ENCODE data around the gene HAND1. TPM values are rescaled to one million over a fixed set of nuclear protein-coding genes. Genes with fewer than 3 reads are reported as not detected.
"Not testable (repeated sequence)": the region's sequence is repeated elsewhere in the genome, so short reads cannot be mapped to it uniquely, and the experiment has no call there.

HAND1 gene
- total RNA-seq: not detected

- Mint-ChIP-seq H3K4me3 (peak within 1 kb of the TSS; percentile 57), H3K9me3 (no peaks in the 10 kb centered on the region), H3K4me1 (peaks cover 19% of the 10 kb centered on the region), H3K27me3 (peaks cover 74% of the 10 kb centered on the region), H3K27ac (no peak within 1 kb of the TSS), H3K36me3 (ENCODE audit: low read depth) (peaks cover 6% of the 10 kb centered on the region)
- ATAC-seq (replicated peaks): no peak
Measured at GRCh38 chr5:154478224-154478565, at the start of gene HAND1. Gene HAND1 (minus strand): TSS chr5:154478227. CDS start chr5:154478008, 219 bp downstream.

- Mint-ChIP-seq H3K9me3 (no peaks in the 10 kb centered on the region), H3K4me3 (no peak overlapping the region), H3K36me3 (ENCODE audit: low read depth) (no peaks in the 10 kb centered on the region), H3K27me3 (peaks cover 40% of the 10 kb centered on the region), H3K4me1 (no peaks in the 10 kb centered on the region), H3K27ac (no peak overlapping the region)
- ATAC-seq (replicated peaks): no peak
Measured at GRCh38 chr5:154526231-154527226, 48.5 kb upstream of the HAND1 start.

- Mint-ChIP-seq H3K9me3 (no peaks in the 10 kb centered on the region), H3K4me1 (no peaks in the 10 kb centered on the region), H3K4me3 (no peak overlapping the region), H3K36me3 (ENCODE audit: low read depth) (no peaks in the 10 kb centered on the region), H3K27ac (no peak overlapping the region), H3K27me3 (peaks cover 47% of the 10 kb centered on the region)
- ATAC-seq (replicated peaks): no peak
Measured at GRCh38 chr5:154524859-154525258, 46.8 kb upstream of the HAND1 start.

- Mint-ChIP-seq H3K27me3 (peaks cover 51% of the 10 kb centered on the region), H3K9me3 (no peaks in the 10 kb centered on the region), H3K27ac (no peak overlapping the region), H3K4me1 (no peaks in the 10 kb centered on the region), H3K4me3 (no peak overlapping the region), H3K36me3 (ENCODE audit: low read depth) (no peaks in the 10 kb centered on the region)
- ATAC-seq (replicated peaks): no peak
Measured at GRCh38 chr5:154524181-154524580, 46.2 kb upstream of the HAND1 start.

GRCh38 chr5:154523709-154524108 is 45.7 kb upstream of the HAND1 start:
- peaks cover 50% of the 10 kb centered on the region for H3K27me3 Mint-ChIP-seq
- no peaks in the 10 kb centered on the region for H3K9me3 Mint-ChIP-seq
- no peak overlapping the region for H3K4me3 Mint-ChIP-seq
- ATAC-seq (replicated peaks): no peak
- H3K36me3 Mint-ChIP-seq (ENCODE audit: low read depth): no peaks in the 10 kb centered on the region
- no peaks in the 10 kb centered on the region for H3K4me1 Mint-ChIP-seq
- no peak overlapping the region for H3K27ac Mint-ChIP-seq

- ATAC-seq (replicated peaks): no peak
- no peaks in the 10 kb centered on the region for H3K36me3 Mint-ChIP-seq (ENCODE audit: low read depth)
- no peaks in the 10 kb centered on the region for H3K4me1 Mint-ChIP-seq
- no peak overlapping the region for H3K4me3 Mint-ChIP-seq
- no peak overlapping the region for H3K27ac Mint-ChIP-seq
- no peaks in the 10 kb centered on the region for H3K9me3 Mint-ChIP-seq
- H3K27me3 Mint-ChIP-seq: peaks cover 46% of the 10 kb centered on the region
Measured at GRCh38 chr5:154523104-154523503, 45.1 kb upstream of the HAND1 start.

GRCh38 chr5:154522284-154522683 is 44.3 kb upstream of the HAND1 start:
- H3K4me3 Mint-ChIP-seq: no peak overlapping the region
- no peaks in the 10 kb centered on the region for H3K4me1 Mint-ChIP-seq
- H3K27me3 Mint-ChIP-seq: peaks cover 40% of the 10 kb centered on the region
- no peaks in the 10 kb centered on the region for H3K9me3 Mint-ChIP-seq
- H3K27ac Mint-ChIP-seq: no peak overlapping the region
- no peak for ATAC-seq (replicated peaks)
- H3K36me3 Mint-ChIP-seq (ENCODE audit: low read depth): no peaks in the 10 kb centered on the region

GRCh38 chr5:154521756-154522155 is 43.7 kb upstream of the HAND1 start:
- no peak for ATAC-seq (replicated peaks)
- H3K27me3 Mint-ChIP-seq: peaks cover 39% of the 10 kb centered on the region
- H3K27ac Mint-ChIP-seq: no peak overlapping the region
- no peaks in the 10 kb centered on the region for H3K36me3 Mint-ChIP-seq (ENCODE audit: low read depth)
- no peaks in the 10 kb centered on the region for H3K4me1 Mint-ChIP-seq
- H3K4me3 Mint-ChIP-seq: no peak overlapping the region
- H3K9me3 Mint-ChIP-seq: no peaks in the 10 kb centered on the region

- Mint-ChIP-seq H3K27me3 (peaks cover 32% of the 10 kb centered on the region), H3K27ac (no peak overlapping the region), H3K36me3 (ENCODE audit: low read depth) (no peaks in the 10 kb centered on the region), H3K4me3 (no peak overlapping the region), H3K9me3 (no peaks in the 10 kb centered on the region), H3K4me1 (no peaks in the 10 kb centered on the region)
- no peak for ATAC-seq (replicated peaks)
Measured at GRCh38 chr5:154520861-154521453, 42.9 kb upstream of the HAND1 start.

GRCh38 chr5:154519359-154519758 is 41.3 kb upstream of the HAND1 start:
- Mint-ChIP-seq H3K4me3 (no peak overlapping the region), H3K9me3 (no peaks in the 10 kb centered on the region), H3K27me3 (peaks cover 34% of the 10 kb centered on the region), H3K4me1 (peaks cover 4% of the 10 kb centered on the region), H3K36me3 (ENCODE audit: low read depth) (no peaks in the 10 kb centered on the region), H3K27ac (no peak overlapping the region)
- ATAC-seq (replicated peaks): no peak

GRCh38 chr5:154518438-154518867 is 40.4 kb upstream of the HAND1 start:
- no peaks in the 10 kb centered on the region for H3K36me3 Mint-ChIP-seq (ENCODE audit: low read depth)
- H3K9me3 Mint-ChIP-seq: no peaks in the 10 kb centered on the region
- peaks cover 39% of the 10 kb centered on the region for H3K27me3 Mint-ChIP-seq
- no peak for ATAC-seq (replicated peaks)
- H3K4me1 Mint-ChIP-seq: peaks cover 10% of the 10 kb centered on the region
- no peak overlapping the region for H3K27ac Mint-ChIP-seq
- no peak overlapping the region for H3K4me3 Mint-ChIP-seq

- Mint-ChIP-seq H3K27me3 (peaks cover 34% of the 10 kb centered on the region), H3K36me3 (ENCODE audit: low read depth) (no peaks in the 10 kb centered on the region), H3K9me3 (no peaks in the 10 kb centered on the region), H3K27ac (no peak overlapping the region), H3K4me1 (peaks cover 10% of the 10 kb centered on the region), H3K4me3 (no peak overlapping the region)
- ATAC-seq (replicated peaks): no peak
Measured at GRCh38 chr5:154517810-154518437, 39.9 kb upstream of the HAND1 start.

- Mint-ChIP-seq H3K36me3 (ENCODE audit: low read depth) (no peaks in the 10 kb centered on the region), H3K4me3 (no peak overlapping the region), H3K27ac (no peak overlapping the region), H3K27me3 (peaks cover 29% of the 10 kb centered on the region), H3K9me3 (no peaks in the 10 kb centered on the region), H3K4me1 (peaks cover 10% of the 10 kb centered on the region)
- ATAC-seq (replicated peaks): no peak
Measured at GRCh38 chr5:154517181-154517580, 39.2 kb upstream of the HAND1 start.

GRCh38 chr5:154516475-154516874 is 38.4 kb upstream of the HAND1 start:
- Mint-ChIP-seq H3K27ac (no peak overlapping the region), H3K36me3 (ENCODE audit: low read depth) (no peaks in the 10 kb centered on the region), H3K4me3 (no peak overlapping the region), H3K9me3 (no peaks in the 10 kb centered on the region), H3K4me1 (peaks cover 10% of the 10 kb centered on the region), H3K27me3 (peaks cover 29% of the 10 kb centered on the region)
- ATAC-seq (replicated peaks): no peak

GRCh38 chr5:154515488-154515887 is 37.5 kb upstream of the HAND1 start:
- ATAC-seq (replicated peaks): peak; percentile 66
- H3K4me1 Mint-ChIP-seq: peaks cover 10% of the 10 kb centered on the region
- H3K4me3 Mint-ChIP-seq; H3K9me3 Mint-ChIP-seq; H3K27ac Mint-ChIP-seq; H3K36me3 Mint-ChIP-seq (ENCODE audit: low read depth): not testable (repeated sequence)
- peaks cover 21% of the 10 kb centered on the region for H3K27me3 Mint-ChIP-seq
